ENCODE measurements around the gene GLYATL3.

Gene GLYATL3

DNA sequence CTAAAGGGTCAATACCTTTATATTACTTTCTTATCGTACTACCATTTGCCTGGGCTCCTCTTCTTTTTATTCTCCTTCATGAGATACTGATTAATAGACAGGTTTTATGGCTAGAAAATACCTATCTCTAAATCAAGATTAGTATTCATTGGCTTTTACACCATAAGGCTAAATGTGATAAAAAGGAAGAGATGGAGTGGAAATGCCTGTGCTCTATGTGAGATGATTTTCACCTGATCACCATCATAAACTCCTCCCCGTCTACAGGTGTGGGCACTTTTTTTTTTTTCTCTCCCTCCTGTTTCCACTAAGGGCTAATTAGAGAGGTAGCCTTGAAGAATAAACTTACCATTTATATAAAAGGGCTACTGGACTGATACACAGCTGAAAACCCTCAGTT is at the start of gene GLYATL3:
Gene GLYATL3 (plus strand): TSS at position 301 of the 400 bp plus-strand sequence. CDS start 12,068 bp downstream, outside the sequence.
- DNase-seq (ENCODE audit: low read depth in 2 of 2), result no peak
- no peak within 1 kb of the TSS for H3K4me3 ChIP-seq (replicated peaks in 1 of 2; ENCODE audit: low read depth in 2 of 2, low read length in 2 of 2)
- no peak for TF ChIP-seq CTCF (IDR thresholded peaks at IDR 0.05; ENCODE audit: low read depth, low read length)

DNA sequence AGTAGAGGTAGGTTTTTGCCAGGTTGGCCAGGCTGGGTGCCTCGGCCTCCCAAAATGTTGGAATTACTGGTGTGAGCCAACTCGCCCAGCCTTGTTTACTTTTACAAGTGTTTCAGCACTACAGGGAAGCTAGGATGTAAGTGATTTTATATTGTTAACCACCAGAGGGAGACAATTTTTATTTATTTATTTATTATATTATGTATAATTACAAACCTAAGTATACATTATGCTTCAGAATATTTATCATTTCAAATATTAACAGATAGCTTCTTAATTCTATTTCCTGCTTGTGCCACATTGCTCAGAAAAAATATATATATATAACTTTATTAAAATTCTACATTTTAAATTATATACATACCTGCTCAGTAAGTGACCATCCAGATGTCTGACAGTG is 46.5 kb upstream of the GLYATL3 start:
- no peak overlapping the region for H3K4me3 ChIP-seq (replicated peaks in 1 of 2; ENCODE audit: low read depth in 2 of 2, low read length in 2 of 2)
- DNase-seq (ENCODE audit: low read depth in 2 of 2), result peak; percentile 13 to 27
- TF ChIP-seq CTCF (IDR thresholded peaks at IDR 0.05; ENCODE audit: low read depth, low read length), result peak; percentile 22

DNA sequence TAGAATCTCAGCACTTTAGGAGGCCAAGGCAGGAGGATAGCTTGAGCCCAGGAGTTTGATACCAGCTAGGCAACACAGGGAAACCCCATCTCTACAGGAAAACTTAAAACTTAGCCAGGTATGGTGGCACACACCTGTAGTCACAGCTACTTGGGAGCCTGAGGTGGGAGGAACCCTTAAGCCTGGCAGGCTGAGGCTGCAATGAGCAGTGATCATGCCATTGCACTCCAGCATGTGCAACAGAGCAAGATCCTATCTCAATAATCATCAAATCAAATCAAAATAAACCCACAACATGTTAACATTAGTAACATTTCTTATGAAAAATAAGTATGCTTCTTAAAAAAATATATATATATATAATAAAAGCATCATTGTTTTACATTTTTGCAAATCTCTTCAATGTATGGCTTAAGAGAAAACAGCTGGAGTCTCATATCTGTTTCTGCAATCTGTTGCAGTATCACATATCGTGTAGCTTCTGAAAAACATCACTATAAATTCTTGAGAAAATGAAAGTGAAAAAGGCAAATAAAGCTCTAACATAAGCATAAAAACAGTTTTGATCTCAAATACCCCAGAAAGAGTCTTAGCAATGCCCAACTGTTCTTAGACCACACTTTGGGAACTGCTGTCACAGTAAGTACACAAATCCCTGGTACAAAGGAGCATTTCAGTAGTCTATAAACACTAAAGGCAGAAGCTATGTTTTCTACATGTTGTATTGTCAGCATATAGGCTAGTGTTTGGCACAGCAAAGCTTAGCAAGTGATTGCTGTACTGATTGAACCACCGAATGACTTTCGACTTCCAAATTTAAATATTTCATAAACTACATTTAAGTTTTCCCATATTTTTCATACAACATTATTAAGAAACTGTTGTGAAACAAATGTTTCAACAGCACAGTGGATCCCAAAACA is 44.7 kb upstream of the GLYATL3 start:
- no peak for DNase-seq (ENCODE audit: low read depth in 2 of 2)
- H3K4me3 ChIP-seq (replicated peaks in 1 of 2; ENCODE audit: low read depth in 2 of 2, low read length in 2 of 2), result no peak overlapping the region
- no peak for TF ChIP-seq CTCF (IDR thresholded peaks at IDR 0.05; ENCODE audit: low read depth, low read length)

DNA sequence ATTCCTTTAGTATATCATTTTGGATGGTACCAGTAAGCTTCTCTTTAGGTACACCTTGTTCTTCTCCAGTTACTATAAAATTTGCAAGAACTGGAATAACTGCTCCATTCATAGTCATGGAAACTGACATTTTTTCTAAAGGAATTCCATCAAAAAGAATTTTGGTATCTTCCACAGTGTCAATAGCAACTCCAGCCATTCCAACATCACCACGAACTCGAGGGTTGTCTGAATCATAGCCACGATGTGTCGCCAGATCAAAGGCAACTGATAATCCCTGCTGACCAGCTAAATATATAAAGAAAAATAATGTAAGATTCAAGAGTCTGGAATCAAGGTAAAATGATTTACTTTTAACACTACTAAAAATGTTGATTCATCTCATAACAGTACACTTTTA is 42.0 kb upstream of the GLYATL3 start:
- no peak overlapping the region for H3K4me3 ChIP-seq (replicated peaks in 1 of 2; ENCODE audit: low read depth in 2 of 2, low read length in 2 of 2)
- no peak for TF ChIP-seq CTCF (IDR thresholded peaks at IDR 0.05; ENCODE audit: low read depth, low read length)
- DNase-seq (ENCODE audit: low read depth in 2 of 2), result no peak

- DNase-seq (ENCODE audit: low read depth in 2 of 2), result peak; percentile 11 to 27
- H3K4me3 ChIP-seq (replicated peaks in 1 of 2; ENCODE audit: low read depth in 2 of 2, low read length in 2 of 2), result peak overlapping the region; percentile 84 to 94
These were observed 37.7 kb upstream of the GLYATL3 start for GRCh38 chr6:49462071-49462470.

GRCh38 chr6:49462599-49462926 is 37.2 kb upstream of the GLYATL3 start:
- peak in 1 of 2 donors; percentile 5 for DNase-seq (ENCODE audit: low read depth in 2 of 2)
- H3K4me3 ChIP-seq (replicated peaks in 1 of 2; ENCODE audit: low read depth in 2 of 2, low read length in 2 of 2), result peak overlapping the region; percentile 84 to 94
- TF ChIP-seq CTCF (IDR thresholded peaks at IDR 0.05; ENCODE audit: low read depth, low read length), result no peak

More at GRCh38 chr6:49462071-49462470, 37.7 kb upstream of the GLYATL3 start:
- TF ChIP-seq CTCF (IDR thresholded peaks at IDR 0.05; ENCODE audit: low read depth, low read length), result no peak
